IPS-18c (cell line): Measurements from ENCODE around the gene BTN3A1.
A peak's percentile ranks its signal among the peaks of the same experiment; 100 is the strongest.
"Not testable (repeated sequence)": the region's sequence is repeated elsewhere in the genome, so short reads cannot be mapped to it uniquely, and the experiment has no call there.

Source experiments
- H3K4me3 ChIP-seq: 2 replicates; pipeline ENCODE4 v1.7.0; 2013; ENCODE audit warnings: low read depth, mild to moderate bottlenecking, low read length, moderate library complexity; ENCODE audit not compliant: insufficient read depth
- H3K9me3 ChIP-seq: one replicate; pipeline ENCODE4 v1.6.1; 2013; ENCODE audit warnings: mild to moderate bottlenecking, low read length, moderate library complexity; ENCODE audit not compliant: control insufficient read depth, insufficient read depth

Gene BTN3A1

DNA sequence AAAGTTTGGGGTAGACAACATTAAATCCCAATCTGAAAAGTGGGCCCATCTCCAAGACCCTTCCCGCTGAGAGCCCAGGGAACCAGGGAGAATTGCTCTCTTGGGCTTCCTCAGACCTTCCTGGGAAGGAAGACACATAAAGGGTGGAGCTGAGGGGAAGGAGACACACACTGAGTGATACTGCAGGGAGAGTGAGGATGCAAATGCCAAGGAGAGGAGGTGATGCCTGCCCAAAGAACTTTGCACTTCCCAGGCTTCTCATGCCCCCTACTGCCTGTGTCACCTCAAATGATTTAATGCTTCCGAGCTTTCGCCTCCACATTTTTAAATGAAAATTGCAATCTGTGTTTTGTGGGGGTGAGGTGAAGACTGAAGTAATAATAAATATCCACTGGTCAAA lies 48.2 kb downstream of the BTN3A1 start:
- Histone ChIP-seq H3K4me3 (no peak overlapping the region), H3K9me3 (no peaks in the 10 kb centered on the region)

DNA sequence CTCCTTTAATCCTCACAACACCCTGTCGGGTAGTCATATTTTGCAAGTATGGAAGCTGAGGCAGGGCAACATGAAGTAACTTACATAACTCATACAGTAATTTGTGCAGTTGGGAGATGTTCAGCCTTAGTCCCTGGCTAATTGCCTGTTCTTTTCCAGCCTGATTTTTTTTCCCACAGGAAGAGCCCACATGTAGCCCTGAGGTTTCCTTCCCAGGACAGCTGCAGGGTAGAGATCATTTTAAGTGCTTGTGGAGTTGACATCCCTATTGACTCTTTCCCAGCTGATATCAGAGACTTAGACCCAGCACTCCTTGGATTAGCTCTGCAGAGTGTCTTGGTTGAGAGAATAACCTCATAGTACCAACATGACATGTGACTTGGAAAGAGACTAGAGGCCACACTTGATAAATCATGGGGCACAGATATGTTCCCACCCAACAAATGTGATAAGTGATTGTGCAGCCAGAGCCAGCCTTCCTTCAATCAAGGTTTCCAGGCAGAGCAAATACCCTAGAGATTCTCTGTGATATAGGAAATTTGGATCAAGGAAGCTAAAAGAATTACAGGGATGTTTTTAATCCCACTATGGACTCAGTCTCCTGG lies 50.7 kb downstream of the BTN3A1 start:
- H3K4me3 ChIP-seq = no peak overlapping the region
- no peaks in the 10 kb centered on the region for H3K9me3 ChIP-seq

DNA sequence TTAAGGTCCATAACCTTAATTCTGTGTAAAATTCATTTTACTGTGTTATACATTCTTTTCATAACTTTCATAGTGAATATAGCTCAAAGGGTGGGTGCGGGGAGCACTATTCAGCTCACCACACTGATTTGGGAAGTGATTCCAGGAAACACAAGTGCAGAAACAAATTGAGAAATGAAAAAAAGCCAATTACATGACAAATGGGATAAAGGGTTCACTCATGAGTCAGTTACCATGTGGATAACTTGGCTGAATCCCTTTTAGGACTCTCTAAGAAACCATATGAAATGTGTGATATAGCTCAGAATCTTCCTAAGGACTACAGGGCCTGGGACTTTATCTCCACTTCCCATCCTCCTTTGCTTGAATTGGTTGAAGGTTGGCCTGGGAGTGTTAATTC lies 52.6 kb downstream of the BTN3A1 start:
- H3K9me3 ChIP-seq = no peaks in the 10 kb centered on the region
- no peak overlapping the region for H3K4me3 ChIP-seq

DNA sequence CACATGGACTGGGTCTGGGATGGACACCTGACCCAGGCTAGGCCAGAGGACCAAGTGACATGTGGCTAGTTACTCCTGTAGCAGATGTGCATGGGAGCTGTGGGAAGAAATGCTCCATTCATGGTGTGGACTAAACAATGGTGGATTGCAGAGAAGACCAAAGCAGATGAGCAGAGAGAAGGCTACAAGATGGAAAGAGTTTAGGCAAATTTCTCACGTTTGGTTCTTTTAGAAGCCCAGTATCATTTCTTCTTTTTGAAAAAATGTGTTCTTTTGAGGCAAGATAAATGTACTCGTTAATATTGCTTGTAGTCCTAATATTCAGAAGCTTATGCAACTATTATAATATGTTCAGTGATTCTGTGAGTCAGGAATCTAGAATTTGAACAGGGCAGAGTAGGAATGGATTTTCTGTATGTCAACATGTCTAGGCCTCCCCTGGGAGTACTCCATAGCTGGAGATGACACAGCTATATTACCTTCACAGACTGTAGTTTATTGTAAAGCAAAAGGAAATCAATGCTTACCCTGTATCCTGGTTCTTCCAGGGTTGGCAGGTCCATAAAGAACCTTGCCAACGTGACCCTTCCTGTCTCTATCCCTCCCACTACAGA lies 53.4 kb downstream of the BTN3A1 start:
- Histone ChIP-seq H3K9me3 (no peaks in the 10 kb centered on the region), H3K4me3 (no peak overlapping the region)

DNA sequence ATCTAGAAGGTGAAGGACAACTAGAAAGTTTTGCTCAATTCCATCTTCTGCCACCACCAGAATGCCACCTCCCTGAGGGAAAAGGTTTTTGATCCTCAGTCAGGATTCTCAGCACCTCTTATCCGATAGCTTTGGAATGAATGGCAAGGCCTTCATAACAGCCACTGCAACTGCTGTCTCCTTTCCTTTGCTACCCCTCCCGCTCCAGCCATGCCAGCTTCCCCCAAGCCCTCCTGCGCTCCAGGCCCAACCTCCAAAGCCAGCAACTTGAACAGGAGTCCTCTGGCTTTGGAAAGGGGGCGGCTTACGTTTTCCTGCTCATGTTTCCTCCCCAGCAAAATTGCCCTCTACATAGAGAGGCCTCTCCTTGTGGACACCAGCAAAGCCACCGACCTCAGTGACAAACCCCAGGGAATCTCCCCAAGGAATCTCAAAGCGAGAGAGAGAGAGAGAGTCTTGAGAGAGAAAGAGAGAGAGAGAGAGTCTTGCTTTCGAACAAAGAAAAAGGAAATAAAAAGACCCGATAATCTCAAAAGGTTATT lies 55.3 kb downstream of the BTN3A1 start:
- Histone ChIP-seq H3K4me3 (peak overlapping the region; percentile 90; the same call in 1 of the 2 replicates), H3K9me3 (no peaks in the 10 kb centered on the region)

DNA sequence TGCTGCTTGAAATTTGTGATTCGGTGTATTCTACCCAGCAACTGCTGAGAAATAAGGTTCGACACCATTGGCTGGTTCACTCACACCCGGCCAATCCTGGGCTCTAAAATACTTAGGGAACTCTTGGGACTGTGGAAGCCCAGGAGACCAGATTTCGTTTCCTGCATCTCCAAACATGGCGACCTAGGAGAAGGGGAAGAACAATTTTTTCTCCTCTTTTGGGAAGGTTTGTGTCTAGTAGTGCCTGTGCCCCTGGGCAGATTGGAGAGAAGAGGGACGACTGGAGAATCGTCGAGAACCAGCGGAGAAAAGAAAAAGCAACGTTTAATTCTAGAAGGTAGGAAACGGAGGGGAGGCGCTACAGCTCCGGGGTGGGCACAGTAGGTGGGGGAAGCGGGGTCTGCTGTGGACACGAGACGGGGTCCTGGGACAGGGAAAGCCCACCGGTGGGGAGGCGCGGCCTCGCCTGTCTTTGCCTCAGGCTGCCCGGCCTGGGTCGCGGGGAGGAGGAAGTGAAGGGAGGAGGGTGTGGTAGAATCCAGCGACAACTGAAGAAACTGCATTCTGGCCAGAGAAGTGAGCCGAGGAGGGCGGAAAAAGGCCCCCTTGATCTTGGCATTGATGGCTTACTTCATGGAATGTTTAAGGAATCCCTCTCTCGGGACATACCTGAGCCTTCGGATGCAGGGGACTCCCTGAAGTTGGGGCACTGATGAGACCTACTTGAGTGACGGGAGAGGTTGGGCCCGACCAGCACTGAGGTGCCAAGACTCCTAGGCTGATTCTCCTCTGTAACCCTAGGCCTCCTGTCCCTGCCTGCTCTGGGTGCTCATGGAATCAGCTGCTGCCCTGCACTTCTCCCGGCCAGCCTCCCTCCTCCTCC lies 56.0 kb downstream of the BTN3A1 start, which contains the start of gene BTN2A1:
Gene BTN2A1 (plus strand): TSS at position 150 of the 883 bp plus-strand sequence. CDS start 682 bp downstream, at position 832.
- no peaks in the 10 kb centered on the region for H3K9me3 ChIP-seq
- peak within 1 kb of the TSS; percentile 90 for H3K4me3 ChIP-seq

DNA sequence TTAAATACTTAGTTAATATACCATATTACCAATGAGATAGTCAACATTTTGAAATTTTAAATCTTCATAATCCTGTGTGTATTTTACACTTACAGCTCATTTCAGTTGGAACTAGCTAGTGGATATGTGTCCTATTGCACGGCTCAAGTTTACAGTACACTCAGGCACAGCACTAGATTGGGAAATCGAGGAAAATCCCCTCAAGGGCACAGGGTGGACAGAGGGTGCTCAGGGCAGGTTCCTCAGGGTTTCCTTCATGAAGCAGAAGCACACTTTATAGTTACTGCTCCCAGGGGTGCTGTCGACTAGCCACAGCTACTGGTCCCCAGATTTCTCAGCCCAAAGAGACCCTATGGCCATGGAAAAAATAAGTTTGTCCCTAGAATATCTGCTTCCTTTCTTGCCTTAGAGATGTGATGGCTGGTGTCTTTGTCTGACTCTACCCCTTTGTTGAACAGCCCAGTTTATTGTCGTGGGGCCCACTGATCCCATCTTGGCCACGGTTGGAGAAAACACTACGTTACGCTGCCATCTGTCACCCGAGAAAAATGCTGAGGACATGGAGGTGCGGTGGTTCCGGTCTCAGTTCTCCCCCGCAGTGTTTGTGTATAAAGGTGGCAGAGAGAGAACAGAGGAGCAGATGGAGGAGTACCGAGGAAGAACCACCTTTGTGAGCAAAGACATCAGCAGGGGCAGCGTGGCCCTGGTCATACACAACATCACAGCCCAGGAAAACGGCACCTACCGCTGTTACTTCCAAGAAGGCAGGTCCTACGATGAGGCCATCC lies 57.1 kb downstream of the BTN3A1 start:
- Histone ChIP-seq H3K9me3 (no peaks in the 10 kb centered on the region), H3K4me3 (no peak overlapping the region)

DNA sequence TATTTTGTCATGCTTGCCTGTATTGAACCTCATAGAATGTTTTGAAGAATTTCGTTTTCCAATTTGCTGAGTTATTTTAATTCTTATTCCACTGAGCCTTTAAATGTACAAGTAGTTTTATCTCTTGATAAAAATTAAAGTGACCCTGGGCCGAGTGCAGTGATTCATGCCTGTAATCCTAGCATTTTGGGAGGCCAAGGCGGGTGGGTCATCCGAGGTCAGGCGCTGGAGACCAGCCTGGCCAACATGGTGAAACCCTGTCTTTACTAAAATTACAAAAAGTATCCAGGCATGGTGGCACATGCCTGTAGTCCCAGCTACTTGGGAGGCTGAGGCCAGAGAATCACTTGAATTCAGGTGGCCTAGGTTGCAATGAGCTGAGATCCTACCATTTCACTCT lies 59.3 kb downstream of the BTN3A1 start:
- not testable (repeated sequence) for H3K4me3 ChIP-seq, H3K9me3 ChIP-seq

DNA sequence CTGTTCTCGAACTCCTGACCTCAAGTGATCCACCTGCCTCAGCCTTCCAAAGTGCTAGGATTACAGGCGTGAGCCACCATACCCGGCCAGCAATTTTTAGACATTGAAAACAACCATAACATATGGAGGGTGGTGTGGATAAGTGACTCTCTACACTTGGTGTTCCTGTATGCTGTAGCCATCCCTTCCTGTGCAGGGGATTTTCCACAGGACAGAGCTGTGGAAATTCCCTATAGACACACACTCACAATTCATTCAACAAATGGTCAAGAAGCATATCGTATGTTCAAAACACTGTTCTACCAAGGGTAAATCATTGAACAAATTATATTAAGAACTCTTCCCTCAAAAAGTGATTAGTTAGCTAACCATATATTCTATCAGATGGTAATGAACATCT lies 61.9 kb downstream of the BTN3A1 start:
- H3K4me3 ChIP-seq = no peak overlapping the region
- no peaks in the 10 kb centered on the region for H3K9me3 ChIP-seq

DNA sequence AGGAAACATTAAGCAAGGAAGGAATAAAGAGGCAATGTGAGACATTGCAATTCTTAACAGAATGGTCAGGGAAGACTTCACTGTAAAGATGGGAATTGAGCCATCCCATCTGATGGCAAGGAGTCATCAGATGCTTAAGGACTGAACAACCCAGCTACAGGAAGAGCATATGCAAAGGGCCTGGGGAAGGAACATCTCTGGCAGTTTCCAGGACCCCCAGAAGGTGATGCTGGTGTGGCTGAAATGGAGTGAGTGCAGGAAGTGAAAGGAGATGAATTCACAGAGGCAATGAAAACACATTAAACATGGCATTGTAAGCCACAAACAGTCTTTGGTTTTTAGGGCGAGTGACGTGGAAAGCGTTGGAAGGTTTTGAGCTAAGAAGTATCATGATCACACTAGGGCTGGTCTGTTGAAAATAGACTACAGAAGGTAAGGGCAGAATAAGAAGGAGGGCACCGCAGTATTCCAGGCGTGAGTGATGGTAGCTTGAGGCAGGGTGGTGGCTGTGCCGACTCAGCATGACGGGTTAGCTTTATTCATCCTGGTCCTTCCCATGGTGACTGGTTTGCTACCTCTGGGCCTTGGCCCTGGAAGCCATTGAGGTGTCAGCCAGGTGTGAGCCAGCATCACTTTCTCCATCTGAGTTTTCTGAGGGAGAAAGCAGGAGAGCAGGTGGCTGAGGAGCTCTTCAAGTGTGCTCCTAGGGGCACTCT lies 62.5 kb downstream of the BTN3A1 start:
- Histone ChIP-seq H3K9me3 (no peaks in the 10 kb centered on the region), H3K4me3 (no peak overlapping the region)
